ENCODE data around the gene RPUSD1.

RPUSD1 gene

GRCh38 chr16:818592-818991 is 30.4 kb upstream of the RPUSD1 start:
- DNase-seq: no peak

GRCh38 chr16:818132-818531 is 30.0 kb upstream of the RPUSD1 start:
- DNase-seq: no peak

- DNase-seq: no peak
These were observed 29.1 kb upstream of the RPUSD1 start for GRCh38 chr16:817001-817906.

GRCh38 chr16:815861-816260 is 27.7 kb upstream of the RPUSD1 start:
- no peak for DNase-seq

GRCh38 chr16:814974-815373 is 26.8 kb upstream of the RPUSD1 start:
- DNase-seq: no peak

- no peak for DNase-seq
These were observed 25.8 kb upstream of the RPUSD1 start for GRCh38 chr16:813916-814412.

- no peak for DNase-seq
These were observed 25.2 kb upstream of the RPUSD1 start for GRCh38 chr16:813204-813915.

GRCh38 chr16:808085-808386 is 19.9 kb upstream of the RPUSD1 start:
- DNase-seq: no peak

- peak; percentile 89 for DNase-seq
These were observed 19.3 kb upstream of the RPUSD1 start for GRCh38 chr16:807347-808084.

GRCh38 chr16:805474-805873 is 17.3 kb upstream of the RPUSD1 start:
- no peak for DNase-seq

- no peak for DNase-seq
These were observed 16.2 kb upstream of the RPUSD1 start for GRCh38 chr16:804193-805048.

- DNase-seq: no peak
These were observed 15.5 kb upstream of the RPUSD1 start for GRCh38 chr16:803754-804080.

GRCh38 chr16:802914-803753 is 15.0 kb upstream of the RPUSD1 start:
- DNase-seq: no peak

- no peak for DNase-seq
These were observed 14.3 kb upstream of the RPUSD1 start for GRCh38 chr16:802461-802860.

- DNase-seq: no peak
These were observed 13.6 kb upstream of the RPUSD1 start for GRCh38 chr16:801584-802363.

GRCh38 chr16:800834-801511 is 12.8 kb upstream of the RPUSD1 start:
- DNase-seq: no peak

GRCh38 chr16:799948-800833 is 12.0 kb upstream of the RPUSD1 start, which contains the start of gene GNG13:
TSS of gene GNG13 (minus strand) at chr16:800734. CDS start at chr16:799077, 1,657 bp downstream.
- no peak for DNase-seq

- no peak for DNase-seq
These were observed 11.1 kb upstream of the RPUSD1 start for GRCh38 chr16:799111-799947.

Data from NCI-H2029 (cell line).